H1 (cell line): ENCODE measurements around the gene CYB561. TPM values are rescaled to one million over a fixed set of nuclear protein-coding genes. Genes with fewer than 3 reads are reported as not detected.

Experiments
- CTCF ChIA-PET: fragments of 300-600 bp; sonication (Branson Sonifier 250); formaldehyde crosslinking; loops from one replicate; lab custom pipeline; 2021; ENCODE audit not compliant: partially characterized antibody; lab: Charles Lee
- POLR2A ChIA-PET: fragments of 300-600 bp; sonication (Branson Sonifier 250); formaldehyde crosslinking; loops from one replicate; lab custom pipeline; 2021; ENCODE audit warnings: inconsistent platforms; ENCODE audit not compliant: partially characterized antibody; lab: Charles Lee
- DNase-seq, 2 experiments: peaks; one replicate each; pipeline versions ENCODE4 v3.0.0 to v3.0.0-alpha.2; 2010 to 2022; ENCODE audit warnings: low spot score in 2 of 2, low read depth in 1 of 2, mixed read lengths in 1 of 2
- FAIRE-seq: peaks from 2 replicates; lab custom pipeline; 2011; peaks lifted over from hg19 to GRCh38; lab: Jason Lieb, UNC
- H2AFZ ChIP-seq: 2 replicates; pipeline ENCODE4 v1.8.1; 2012; ENCODE audit warnings: low read length, inconsistent platforms
- H2AK5ac ChIP-seq: 2 replicates; pipeline ENCODE4 v1.6.1; 2013; ENCODE audit warnings: low read depth, low read length
- H2BK120ac ChIP-seq: replicated peaks from 2 replicates; pipeline ENCODE3; 2013; ENCODE audit warnings: low read depth, low read length, inconsistent platforms
- H2BK12ac ChIP-seq: 2 replicates; pipeline ENCODE4 v1.6.1; 2013; ENCODE audit warnings: low read depth, low read length
- H2BK15ac ChIP-seq: 2 replicates; pipeline ENCODE4 v1.6.1; 2013; ENCODE audit warnings: low read length
- H2BK20ac ChIP-seq: 2 replicates; pipeline ENCODE4 v1.6.1; 2013; ENCODE audit warnings: low read length
- H2BK5ac ChIP-seq: 2 replicates; pipeline ENCODE4 v1.6.1; 2013; ENCODE audit warnings: low read depth, low read length
- H3K14ac ChIP-seq: 2 replicates; pipeline ENCODE4 v1.6.1; 2013; ENCODE audit warnings: inconsistent platforms; ENCODE audit not compliant: insufficient read length
- H3K18ac ChIP-seq: 2 replicates; pipeline ENCODE4 v1.6.1; 2013; ENCODE audit warnings: low read length; ENCODE audit errors: extremely low read depth
- H3K23ac ChIP-seq: 2 replicates; pipeline ENCODE4 v1.6.1; 2013; ENCODE audit warnings: inconsistent platforms; ENCODE audit not compliant: insufficient read length
- H3K23me2 ChIP-seq: 2 replicates; pipeline ENCODE4 v1.6.1; 2013; ENCODE audit warnings: low read depth, low read length
- H3K27ac ChIP-seq: 2 replicates; pipeline ENCODE4 v1.6.1; 2011; ENCODE audit warnings: low read depth, low read length, inconsistent platforms
- H3K27me3 ChIP-seq, 4 experiments: replicated peaks in 1 of 4; 1 replicate in 1 of 4; 2 replicates in 3 of 4; pipeline versions ENCODE4 v1.6.1 to v1.8.1; 2011 to 2013; ENCODE audit warnings: low read length in 3 of 4, mild to moderate bottlenecking in 3 of 4, inconsistent platforms in 2 of 4, mixed read lengths in 2 of 4, moderate library complexity in 1 of 4; ENCODE audit not compliant: control insufficient read depth in 3 of 4, insufficient read depth in 3 of 4; ENCODE audit errors: extremely low read depth in 1 of 4
- H3K36me3 ChIP-seq, 4 experiments: 2 replicates each; pipeline versions ENCODE4 v1.6.1 to v1.8.1; 2011 to 2013; ENCODE audit warnings: mild to moderate bottlenecking in 4 of 4, low read length in 3 of 4, moderate library complexity in 2 of 4, control low read depth in 1 of 4, inconsistent platforms in 1 of 4; ENCODE audit not compliant: insufficient read depth in 4 of 4, control insufficient read depth in 2 of 4
- H3K4ac ChIP-seq: replicated peaks from 2 replicates; pipeline ENCODE3; 2013; ENCODE audit warnings: low read length, low read depth, mixed read lengths, inconsistent platforms; ENCODE audit not compliant: insufficient read length
- H3K4me1 ChIP-seq, 4 experiments: replicated peaks in 1 of 4; 1 replicate in 1 of 4; 2 replicates in 3 of 4; pipeline versions ENCODE4 v1.6.1 to v1.8.1; 2011 to 2013; ENCODE audit warnings: low read length in 3 of 4, inconsistent platforms in 2 of 4, mixed read lengths in 1 of 4; ENCODE audit not compliant: insufficient read depth in 4 of 4, control insufficient read depth in 3 of 4
- H3K4me2 ChIP-seq, 2 experiments: 2 replicates each; pipeline versions ENCODE4 v1.6.1 to v1.8.1; 2011 to 2013; ENCODE audit warnings: low read depth in 2 of 2, low read length in 2 of 2, control low read depth in 1 of 2, inconsistent platforms in 1 of 2, mild to moderate bottlenecking in 1 of 2; ENCODE audit not compliant: insufficient read depth in 1 of 2
- H3K4me3 ChIP-seq, 4 experiments: fragments of 200-600, 300-600 bp in 1 of 4; sonication (generic), shearing (Covaris generic), sonication (Bioruptor Twin) in 1 of 4; 2 replicates each; pipeline versions ENCODE4 v1.5.1 to v1.8.1; 2011 to 2016; ENCODE audit warnings: low read length in 4 of 4, low read depth in 3 of 4, control low read depth in 2 of 4, inconsistent platforms in 2 of 4, mild to moderate bottlenecking in 2 of 4, mixed read lengths in 1 of 4, moderate library complexity in 1 of 4; ENCODE audit not compliant: insufficient read depth in 2 of 4; ENCODE audit errors: extremely low read depth in 1 of 4
- H3K56ac ChIP-seq: replicated peaks from 2 replicates; pipeline ENCODE3; 2013; ENCODE audit warnings: low read depth, mild to moderate bottlenecking, mixed read lengths, low read length, inconsistent platforms; ENCODE audit not compliant: insufficient read length
- H3K79me1 ChIP-seq: 2 replicates; pipeline ENCODE4 v1.6.1; 2013; ENCODE audit warnings: low read depth, low read length, control low read depth
- H3K79me2 ChIP-seq, 2 experiments: 2 replicates each; pipeline versions ENCODE4 v1.6.1 to v1.8.1; 2012 to 2013; ENCODE audit warnings: low read length in 2 of 2, mild to moderate bottlenecking in 2 of 2, inconsistent platforms in 1 of 2; ENCODE audit not compliant: insufficient read depth in 2 of 2, control insufficient read depth in 1 of 2
- H3K9ac ChIP-seq, 4 experiments: replicated peaks in 1 of 4; 1 replicate in 1 of 4; 2 replicates in 3 of 4; pipeline versions ENCODE4 v1.6.1 to v1.8.1; 2011 to 2013; ENCODE audit warnings: low read depth in 3 of 4, low read length in 3 of 4, control low read depth in 2 of 4, mild to moderate bottlenecking in 2 of 4, moderate library complexity in 2 of 4, inconsistent platforms in 1 of 4; ENCODE audit errors: extremely low read depth in 1 of 4
- H3K9me3 ChIP-seq, 2 experiments: 2 replicates each; pipeline versions ENCODE4 v1.6.1 to v1.8.1; 2012 to 2013; ENCODE audit warnings: mild to moderate bottlenecking in 2 of 2, moderate library complexity in 2 of 2, control low read depth in 1 of 2, inconsistent platforms in 1 of 2, low read depth in 1 of 2, low read length in 1 of 2, mixed read lengths in 1 of 2; ENCODE audit not compliant: insufficient read depth in 2 of 2
- H4K20me1 ChIP-seq, 2 experiments: replicated peaks in 1 of 2; 2 replicates each; pipeline versions ENCODE3 to v1.8.1; 2011 to 2013; ENCODE audit warnings: inconsistent platforms in 2 of 2, low read length in 2 of 2, mild to moderate bottlenecking in 1 of 2; ENCODE audit not compliant: insufficient read depth in 2 of 2, control insufficient read depth in 1 of 2
- H4K5ac ChIP-seq: 2 replicates; pipeline ENCODE4 v1.6.1; 2013; ENCODE audit warnings: low read length, low read depth, mixed read lengths, inconsistent platforms; ENCODE audit not compliant: insufficient read length
- H4K8ac ChIP-seq: 2 replicates; pipeline ENCODE4 v1.8.0; 2013; ENCODE audit warnings: mild to moderate bottlenecking, moderate library complexity, low read length, inconsistent platforms; ENCODE audit not compliant: insufficient read depth; ENCODE audit errors: extremely low read depth
- H4K91ac ChIP-seq: replicated peaks from 2 replicates; pipeline ENCODE3; 2013; ENCODE audit warnings: low read length, mixed read lengths, inconsistent platforms; ENCODE audit not compliant: insufficient read length
- BCL11A ChIP-seq, 2 experiments: IDR thresholded peaks; one replicate each; pipeline ENCODE4 v1.6.1; 2011; ENCODE audit warnings: low read depth in 2 of 2, low read length in 2 of 2, mild to moderate bottlenecking in 2 of 2
- EGR1 ChIP-seq: IDR thresholded peaks from 2 replicates; pipeline ENCODE4 v1.6.1; 2011; ENCODE audit warnings: low read depth, low read length, borderline replicate concordance
- EP300 ChIP-seq, 2 experiments: IDR thresholded peaks; 1 replicate in 1 of 2; 2 replicates in 1 of 2; pipeline ENCODE4 v1.6.1; 2011 to 2012; ENCODE audit warnings: low read depth in 2 of 2, low read length in 2 of 2, mild to moderate bottlenecking in 2 of 2, borderline replicate concordance in 1 of 2, inconsistent platforms in 1 of 2, moderate library complexity in 1 of 2
- EZH2 ChIP-seq: fragments of 200-600 bp; sonication (generic); IDR thresholded peaks from 2 replicates; pipeline ENCODE4 v1.7.1; 2012; ENCODE audit warnings: low read depth, mild to moderate bottlenecking, moderate library complexity, low read length, inconsistent platforms; ENCODE audit not compliant: severe bottlenecking
- POLR2AphosphoS5 ChIP-seq: IDR thresholded peaks from 2 replicates; pipeline ENCODE4 v1.6.1; 2011; ENCODE audit warnings: low read depth, low read length
- RNF2 ChIP-seq: fragments of 200-900, 300-1000 bp; sonication (generic); IDR thresholded peaks from 2 replicates; pipeline ENCODE4 v1.7.1; 2016; ENCODE audit warnings: borderline replicate concordance, low read depth, mild to moderate bottlenecking, antibody characterized with exemption, low read length; ENCODE audit not compliant: poor library complexity, severe bottlenecking; ENCODE audit errors: missing control alignments
- SIRT6 ChIP-seq: IDR thresholded peaks from one replicate; pipeline ENCODE4 v1.7.1; 2012; ENCODE audit warnings: low read length, inconsistent platforms
- TAF1 ChIP-seq: IDR thresholded peaks from 2 replicates; pipeline ENCODE4 v1.6.1; 2011; ENCODE audit warnings: mild to moderate bottlenecking, low read depth, low read length
- WGBS, 2 experiments: shearing (Covaris generic) in 1 of 2; methylation state at CpG; one replicate each; pipeline versions ENCODE4 v1.1.6 to v1.1.7; 2013 to 2015; ENCODE audit warnings: low lambda C conversion rate in 2 of 2, mixed read lengths in 2 of 2, inconsistent platforms in 1 of 2, low coverage in 1 of 2, missing lambda C conversion rate in 1 of 2; ENCODE audit not compliant: insufficient replicate concordance in 2 of 2, insufficient coverage in 1 of 2, insufficient read length in 1 of 2; ENCODE audit errors: extremely low coverage in 1 of 2, missing lambda C conversion rate in 1 of 2; 5-methylcytosine and 5-hydroxymethylcytosine counted together
- polyA plus RNA-seq, 7 experiments: library from polyadenylated mRNA; depleted of rRNA in 3 of 7; stranded (reverse) in 5 of 7; unstranded in 2 of 7; fragments of >200 nt in 5 of 7; fragments of 200-250 nt in 2 of 7; gene quantifications; 1 replicate in 5 of 7; 2 replicates in 1 of 7; 4 replicates in 1 of 7; pipeline versions ENCODE4 v1.2.1 to v1.2.3, GENCODE V29; 2011 to 2013; ENCODE audit warnings: missing spikeins in 2 of 7, mixed read lengths in 2 of 7
- total RNA-seq: library from RNA; stranded (reverse); fragmentation: NEBNext Ultra II Directional; extraction: Animal tissue kit (Norgen Biotek cat#: 25700); gene quantifications from 2 replicates; pipeline ENCODE4 v1.2.1, GENCODE V29; 2021
- TF ChIP-seq, protein P1 (sequence below): IDR thresholded peaks from 2 replicates; pipeline ENCODE4 v1.6.1; 2011; ENCODE audit warnings: low read length, improper control_type of control experiment

CYB561 gene
- total and polyA plus RNA-seq, 2 of the 8 experiments (the other 6 are each of a cell fraction or from before 2014, with no cell fraction given) = 19.7 to 23.4 TPM

DNA sequence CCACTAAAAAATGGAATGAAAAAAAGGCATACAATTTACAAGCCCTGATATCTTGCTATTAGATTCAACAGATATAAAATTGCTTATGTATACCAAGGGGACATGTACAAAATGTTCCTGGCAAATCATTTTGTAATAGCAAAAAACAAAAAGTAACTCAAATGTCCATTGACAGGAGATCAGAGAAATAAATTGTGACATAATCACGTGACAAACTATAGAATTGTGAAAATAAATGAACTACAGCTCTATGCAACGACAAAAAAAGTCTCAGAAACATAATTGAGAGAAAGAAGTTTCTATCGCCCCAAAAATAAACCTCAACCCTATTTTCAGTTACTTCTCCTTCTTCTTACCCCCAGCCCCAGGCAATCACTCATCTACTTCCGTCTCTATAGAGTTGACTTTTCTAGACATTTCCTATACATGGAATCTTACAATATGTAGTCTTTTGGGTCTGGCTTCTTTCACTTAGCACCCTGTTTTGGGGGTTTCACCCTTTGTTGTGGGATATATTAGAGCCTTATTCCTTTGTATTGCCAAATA is 18.7 kb upstream of the CYB561 start:
- H3K23ac ChIP-seq = no peak overlapping the region
- H3K79me1 ChIP-seq = no peaks in the 10 kb centered on the region
- no peaks in the 10 kb centered on the region for H3K36me3 ChIP-seq
- no peak overlapping the region for H3K9ac ChIP-seq
- no peak overlapping the region for H2AK5ac ChIP-seq
- H4K91ac ChIP-seq = no peak overlapping the region
- H3K18ac ChIP-seq = no peak overlapping the region
- H3K4ac ChIP-seq = no peak overlapping the region
- WGBS, 2 experiments = 83% methylated on average over 4 of the region's 4 CpGs; no CpG with 5 or more reads in 1 of the 2 experiments
- H3K27me3 ChIP-seq = no peaks in the 10 kb centered on the region
- no peak overlapping the region for H2BK12ac ChIP-seq
- H3K4me3 ChIP-seq = no peak overlapping the region
- no peaks in the 10 kb centered on the region for H4K20me1 ChIP-seq
- no peaks in the 10 kb centered on the region for H3K23me2 ChIP-seq
- H3K14ac ChIP-seq = no peak overlapping the region
- no peak overlapping the region for H4K5ac ChIP-seq
- H2BK120ac ChIP-seq = no peak overlapping the region
- H3K4me1 ChIP-seq = no peaks in the 10 kb centered on the region
- FAIRE-seq (no peak), DNase-seq (no peak)
- no peak overlapping the region for H4K8ac ChIP-seq
- H3K79me2 ChIP-seq = no peaks in the 10 kb centered on the region
- no peak overlapping the region for H3K27ac ChIP-seq
- no peak overlapping the region for H3K4me2 ChIP-seq
- H2AFZ ChIP-seq = no peak overlapping the region
- no peak for TF ChIP-seq RNF2
- TF ChIP-seq SIRT6 = no peak
- no peak for TF ChIP-seq EP300 (IDR thresholded peaks at IDR 0.05; ENCODE audit: borderline replicate concordance in 1 of 2, low read depth in 2 of 2, low read length in 2 of 2)
- no peak for TF ChIP-seq POLR2AphosphoS5
- TF ChIP-seq TAF1 = no peak
- no peak for TF ChIP-seq EGR1
- TF ChIP-seq EZH2 = no peak
- no peak for TF ChIP-seq BCL11A (IDR thresholded peaks at IDR 0.05; ENCODE audit: low read depth in 2 of 2, low read length in 2 of 2)
- TF ChIP-seq, protein P1, sequence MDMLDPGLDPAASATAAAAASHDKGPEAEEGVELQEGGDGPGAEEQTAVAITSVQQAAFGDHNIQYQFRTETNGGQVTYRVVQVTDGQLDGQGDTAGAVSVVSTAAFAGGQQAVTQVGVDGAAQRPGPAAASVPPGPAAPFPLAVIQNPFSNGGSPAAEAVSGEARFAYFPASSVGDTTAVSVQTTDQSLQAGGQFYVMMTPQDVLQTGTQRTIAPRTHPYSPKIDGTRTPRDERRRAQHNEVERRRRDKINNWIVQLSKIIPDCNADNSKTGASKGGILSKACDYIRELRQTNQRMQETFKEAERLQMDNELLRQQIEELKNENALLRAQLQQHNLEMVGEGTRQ = no peak
- no peaks in the 10 kb centered on the region for H3K9me3 ChIP-seq
- ChIA-PET CTCF (interaction anchor here (1.2 to 27.9 kb wide), 2 partner anchors 14 to 28 kb away, joined by 3 to 758 read pairs; partner anchors contain the start of gene CYB561), POLR2A (no interaction called here)
- no peak overlapping the region for H2BK20ac ChIP-seq
- H2BK5ac ChIP-seq = no peak overlapping the region
- no peak overlapping the region for H2BK15ac ChIP-seq
- H3K56ac ChIP-seq = no peak overlapping the region
